SU-DHL-6 (cell line): ENCODE results near the gene F9.

Experiments
- H2AFZ ChIP-seq: fragments of 200-600 bp; sonication (generic); 2 replicates; pipeline ENCODE4 v1.6.1; 2014; ENCODE audit warnings: low read depth, mild to moderate bottlenecking, moderate library complexity, mixed read lengths, antibody characterized with exemption, low read length; ENCODE audit not compliant: severe bottlenecking
- H3F3A ChIP-seq: fragments of 200-600 bp; shearing (Covaris generic); 2 replicates; pipeline ENCODE4 v1.6.0; 2016; ENCODE audit warnings: antibody characterized with exemption, mild to moderate bottlenecking; ENCODE audit not compliant: insufficient read depth
- H3K27ac ChIP-seq: fragments of 200-600 bp; sonication (generic); 2 replicates; pipeline ENCODE4 v1.5.1; 2016; ENCODE audit warnings: low read depth, mild to moderate bottlenecking, low read length, moderate library complexity, mixed read lengths
- H3K27me3 ChIP-seq: fragments of 200-600 bp; sonication (generic), shearing (Covaris generic); 2 replicates; pipeline ENCODE4 v1.6.0; 2014; ENCODE audit warnings: mild to moderate bottlenecking, low read length
- H3K36me3 ChIP-seq: fragments of 200-600 bp; sonication (generic); 2 replicates; pipeline ENCODE4 v1.6.1; 2014; ENCODE audit warnings: mild to moderate bottlenecking, low read length, mixed read lengths
- H3K4me2 ChIP-seq: fragments of 300-600, 200-600 bp; shearing (Covaris generic), sonication (generic); 2 replicates; pipeline ENCODE4 v1.6.0; 2014; ENCODE audit warnings: low read length, low read depth, mild to moderate bottlenecking; ENCODE audit not compliant: poor library complexity, severe bottlenecking
- H3K4me3 ChIP-seq: fragments of 200-600 bp; sonication (generic); 2 replicates; pipeline ENCODE4 v1.5.1; 2014; ENCODE audit warnings: antibody characterized with exemption, low read length, mild to moderate bottlenecking, mixed read lengths; ENCODE audit not compliant: insufficient read depth, poor library complexity, severe bottlenecking
- H3K79me2 ChIP-seq: fragments of 200-600 bp; sonication (generic); 2 replicates; pipeline ENCODE4 v1.6.1; 2014; ENCODE audit warnings: mild to moderate bottlenecking, low read length, moderate library complexity; ENCODE audit not compliant: insufficient read depth
- H3K9ac ChIP-seq: fragments of 200-600 bp; sonication (generic); 2 replicates; pipeline ENCODE4 v1.7.0; 2014; ENCODE audit warnings: mild to moderate bottlenecking, low read length
- H3K9me2 ChIP-seq: fragments of 200-600 bp; sonication (generic); replicated peaks from 2 replicates; pipeline ENCODE4 v1.6.1; 2014; ENCODE audit warnings: low read length; ENCODE audit not compliant: insufficient read depth
- H3K9me3 ChIP-seq: fragments of 200-600 bp; sonication (generic); 2 replicates; pipeline ENCODE4 v1.6.1; 2014; ENCODE audit warnings: low read length, mixed read lengths; ENCODE audit not compliant: insufficient read depth
- H4K20me1 ChIP-seq: fragments of 200-600 bp; sonication (generic); 2 replicates; pipeline ENCODE4 v1.6.1; 2014; ENCODE audit warnings: low read depth, mild to moderate bottlenecking, antibody characterized with exemption, low read length, moderate library complexity, mixed read lengths
- CTCF ChIP-seq: fragments of 200-600 bp; sonication (generic); IDR thresholded peaks from one replicate; pipeline ENCODE4 v1.5.1; 2017; ENCODE audit warnings: antibody characterized with exemption, mild to moderate bottlenecking, low read length, moderate library complexity; ENCODE audit not compliant: insufficient read depth, poor library complexity, severe bottlenecking
- EZH2phosphoT487 ChIP-seq: fragments of 200-600 bp; sonication (generic), shearing (Covaris generic); conservative IDR thresholded peaks from 2 replicates; pipeline ENCODE4 v1.6.1; 2018; ENCODE audit warnings: mild to moderate bottlenecking, antibody characterized with exemption, low read length, moderate library complexity, mixed read lengths

F9 gene

GRCh38 chrX:139596068-139596467, 65.5 kb downstream of the F9 start:
- Histone ChIP-seq H3K4me3 (no peak overlapping the region), H3K9me2 (no peaks in the 10 kb centered on the region), H3F3A (no peaks in the 10 kb centered on the region), H3K36me3 (no peaks in the 10 kb centered on the region), H2AFZ (no peak overlapping the region), H3K9me3 (no peaks in the 10 kb centered on the region), H3K27ac (no peak overlapping the region), H3K9ac (no peak overlapping the region), H3K4me2 (no peak overlapping the region), H3K27me3 (no peaks in the 10 kb centered on the region), H4K20me1 (no peaks in the 10 kb centered on the region), H3K79me2 (no peaks in the 10 kb centered on the region)
- TF ChIP-seq CTCF (no peak), EZH2phosphoT487 (no peak)

GRCh38 chrX:139600105-139600504, 69.6 kb downstream of the F9 start:
- Histone ChIP-seq H3K9me3 (no peaks in the 10 kb centered on the region), H3K27me3 (no peaks in the 10 kb centered on the region), H3K79me2 (no peaks in the 10 kb centered on the region), H3K4me2 (no peak overlapping the region), H4K20me1 (no peaks in the 10 kb centered on the region), H3K9ac (no peak overlapping the region), H3K4me3 (no peak overlapping the region), H3K27ac (no peak overlapping the region), H3K9me2 (no peaks in the 10 kb centered on the region), H3K36me3 (no peaks in the 10 kb centered on the region), H3F3A (no peaks in the 10 kb centered on the region), H2AFZ (no peak overlapping the region)
- no peak for TF ChIP-seq CTCF
